PFSK-1 (cell line): ENCODE results near the gene FPR3.

Source experiments
- FOXP2 ChIP-seq: optimal IDR thresholded peaks from 2 replicates; pipeline ENCODE3; 2011; ENCODE audit warnings: borderline replicate concordance, control low read depth, inconsistent platforms; ENCODE audit not compliant: insufficient read depth; ENCODE audit errors: extremely low read length, extremely low read depth
- POLR2AphosphoS5 ChIP-seq: IDR thresholded peaks from 2 replicates; pipeline ENCODE4 v1.6.1; 2012; ENCODE audit warnings: low read depth, mild to moderate bottlenecking, control low read depth, low read length, moderate library complexity
- REST ChIP-seq, 2 experiments: IDR thresholded peaks; 2 replicates each; pipeline versions ENCODE4 v1.6.1 to v1.8.0; 2011 to 2012; ENCODE audit warnings: low read depth in 2 of 2, low read length in 2 of 2, control low read depth in 1 of 2, inconsistent platforms in 1 of 2, mild to moderate bottlenecking in 1 of 2, moderate library complexity in 1 of 2; ENCODE audit not compliant: insufficient read depth in 1 of 2
- SIN3A ChIP-seq: IDR thresholded peaks from 2 replicates; pipeline ENCODE4 v1.6.1; 2012; ENCODE audit warnings: mild to moderate bottlenecking, low read length, moderate library complexity, borderline replicate concordance; ENCODE audit not compliant: insufficient read depth
- TAF1 ChIP-seq: IDR thresholded peaks from 2 replicates; pipeline ENCODE4 v1.6.1; 2012; ENCODE audit warnings: low read length, control low read depth, borderline replicate concordance; ENCODE audit not compliant: insufficient read depth

The FPR3 gene

GRCh38 chr19:51784109-51784785 lies 10.7 kb upstream of the FPR3 start:
- no peak for TF ChIP-seq TAF1
- no peak for TF ChIP-seq REST (IDR thresholded peaks at IDR 0.05; ENCODE audit: insufficient read depth in 1 of 2, low read depth in 2 of 2, low read length in 2 of 2)
- TF ChIP-seq FOXP2 = no peak
- no peak for TF ChIP-seq POLR2AphosphoS5
- no peak for TF ChIP-seq SIN3A

GRCh38 chr19:51784922-51785690 lies 9.9 kb upstream of the FPR3 start:
- no peak for TF ChIP-seq SIN3A
- TF ChIP-seq TAF1 = no peak
- TF ChIP-seq POLR2AphosphoS5 = no peak
- TF ChIP-seq FOXP2 = no peak
- TF ChIP-seq REST (IDR thresholded peaks at IDR 0.05; ENCODE audit: insufficient read depth in 1 of 2, low read depth in 2 of 2, low read length in 2 of 2) = no peak

- no peak for TF ChIP-seq SIN3A
- no peak for TF ChIP-seq FOXP2
- no peak for TF ChIP-seq REST (IDR thresholded peaks at IDR 0.05; ENCODE audit: insufficient read depth in 1 of 2, low read depth in 2 of 2, low read length in 2 of 2)
- no peak for TF ChIP-seq POLR2AphosphoS5
- no peak for TF ChIP-seq TAF1
Observed at GRCh38 chr19:51786646-51787494, 8.1 kb upstream of the FPR3 start.

GRCh38 chr19:51788029-51788428 lies 6.9 kb upstream of the FPR3 start:
- TF ChIP-seq SIN3A (no peak), REST (IDR thresholded peaks at IDR 0.05; ENCODE audit: insufficient read depth in 1 of 2, low read depth in 2 of 2, low read length in 2 of 2) (no peak), FOXP2 (no peak), TAF1 (no peak), POLR2AphosphoS5 (no peak)
